H9 (cell line): ENCODE results near the gene ARMC5. TPM values are rescaled to one million over a fixed set of nuclear protein-coding genes. Genes with fewer than 3 reads are reported as not detected.
A peak's percentile ranks its signal among the peaks of the same experiment; 100 is the strongest.

Source experiments
- DNase-seq: peaks from one replicate; pipeline ENCODE4 v3.0.0-alpha.2; 2017
- H2AFZ ChIP-seq: one replicate; pipeline ENCODE4 v1.6.1; 2013; ENCODE audit warnings: mild to moderate bottlenecking, low read length, control low read depth, moderate library complexity
- H2AK5ac ChIP-seq: 2 replicates; pipeline ENCODE4 v1.6.1; 2013; ENCODE audit warnings: low read length, control low read depth, mixed read lengths; ENCODE audit not compliant: insufficient read length
- H2BK120ac ChIP-seq: one replicate; pipeline ENCODE4 v1.6.1; 2013; ENCODE audit warnings: low read depth, mild to moderate bottlenecking, low read length, control low read depth, inconsistent platforms; ENCODE audit not compliant: poor library complexity, severe bottlenecking
- H2BK12ac ChIP-seq: 2 replicates; pipeline ENCODE4 v1.6.1; 2013; ENCODE audit warnings: low read length, control low read depth, mixed read lengths, low read depth; ENCODE audit not compliant: insufficient read length
- H2BK15ac ChIP-seq: 2 replicates; pipeline ENCODE4 v1.6.1; 2013; ENCODE audit warnings: low read depth, low read length, control low read depth
- H2BK20ac ChIP-seq: one replicate; pipeline ENCODE4 v1.6.1; 2013; ENCODE audit warnings: low read depth, mild to moderate bottlenecking, low read length, control low read depth, inconsistent platforms; ENCODE audit not compliant: poor library complexity, severe bottlenecking
- H2BK5ac ChIP-seq: 2 replicates; pipeline ENCODE4 v1.6.1; 2013; ENCODE audit warnings: low read length, control low read depth, mixed read lengths; ENCODE audit not compliant: insufficient read length
- H3K14ac ChIP-seq: 2 replicates; pipeline ENCODE4 v1.6.1; 2013; ENCODE audit warnings: low read length, control low read depth; ENCODE audit not compliant: insufficient read depth
- H3K18ac ChIP-seq: 2 replicates; pipeline ENCODE4 v1.6.1; 2013; ENCODE audit warnings: low read depth, mild to moderate bottlenecking, mixed read lengths, low read length, control low read depth; ENCODE audit not compliant: insufficient read length
- H3K23ac ChIP-seq: 2 replicates; pipeline ENCODE4 v1.6.1; 2013; ENCODE audit warnings: low read length, control low read depth, mixed read lengths, low read depth; ENCODE audit not compliant: insufficient read length
- H3K23me2 ChIP-seq: 2 replicates; pipeline ENCODE4 v1.6.1; 2013; ENCODE audit warnings: low read depth, mild to moderate bottlenecking, mixed read lengths, low read length, control low read depth; ENCODE audit not compliant: insufficient read length, poor library complexity, severe bottlenecking
- H3K27ac ChIP-seq: 2 replicates; pipeline ENCODE4 v1.5.1; 2013; ENCODE audit warnings: low read length, control low read depth, mixed read lengths, low read depth; ENCODE audit not compliant: insufficient read length
- H3K27me3 ChIP-seq: 2 replicates; pipeline ENCODE4 v1.6.1; 2013; ENCODE audit warnings: low read length, control low read depth, inconsistent platforms; ENCODE audit not compliant: insufficient read depth
- H3K4ac ChIP-seq: 2 replicates; pipeline ENCODE4 v1.6.1; 2013; ENCODE audit warnings: low read depth, mild to moderate bottlenecking, control low read depth, inconsistent platforms, low read length, moderate library complexity
- H3K4me1 ChIP-seq: 2 replicates; pipeline ENCODE4 v1.6.1; 2013; ENCODE audit warnings: low read length, control low read depth, inconsistent platforms; ENCODE audit not compliant: insufficient read depth
- H3K4me2 ChIP-seq: 2 replicates; pipeline ENCODE4 v1.6.1; 2013; ENCODE audit warnings: low read length, control low read depth, mixed read lengths; ENCODE audit not compliant: insufficient read length, insufficient read depth
- H3K56ac ChIP-seq: 2 replicates; pipeline ENCODE4 v1.6.1; 2013; ENCODE audit warnings: low read depth, mild to moderate bottlenecking, mixed read lengths, low read length, control low read depth; ENCODE audit not compliant: insufficient read length
- H3K79me1 ChIP-seq: 2 replicates; pipeline ENCODE4 v1.6.1; 2013; ENCODE audit warnings: low read depth, mild to moderate bottlenecking, moderate library complexity, low read length, control low read depth, inconsistent platforms; ENCODE audit not compliant: insufficient read depth, poor library complexity, severe bottlenecking
- H3K79me2 ChIP-seq: 2 replicates; pipeline ENCODE4 v1.6.1; 2013; ENCODE audit warnings: low read length, control low read depth, inconsistent platforms; ENCODE audit not compliant: insufficient read depth
- H3K9ac ChIP-seq: 2 replicates; pipeline ENCODE4 v1.6.1; 2013; ENCODE audit warnings: low read length, control low read depth, mixed read lengths; ENCODE audit not compliant: insufficient read length; ENCODE audit errors: extremely low read depth
- H3K9me3 ChIP-seq: one replicate; pipeline ENCODE4 v1.6.1; 2013; ENCODE audit warnings: low read depth, low read length, inconsistent platforms; ENCODE audit not compliant: control insufficient read depth
- H3T11ph ChIP-seq: one replicate; pipeline ENCODE4 v1.6.1; 2013; ENCODE audit warnings: mild to moderate bottlenecking, low read length, control low read depth, inconsistent platforms
- H4K20me1 ChIP-seq: one replicate; pipeline ENCODE4 v1.6.1; 2013; ENCODE audit not compliant: control insufficient read depth, insufficient read length, insufficient read depth
- H4K5ac ChIP-seq: 2 replicates; pipeline ENCODE4 v1.6.1; 2013; ENCODE audit warnings: low read depth, mild to moderate bottlenecking, mixed read lengths, low read length, control low read depth; ENCODE audit not compliant: insufficient read length
- H4K8ac ChIP-seq: replicated peaks from 2 replicates; pipeline ENCODE4 v1.6.1; 2013; ENCODE audit warnings: low read length, control low read depth, mixed read lengths, low read depth; ENCODE audit not compliant: insufficient read length
- H4K91ac ChIP-seq: 2 replicates; pipeline ENCODE4 v1.6.1; 2013; ENCODE audit warnings: low read depth, mild to moderate bottlenecking, moderate library complexity, mixed read lengths, low read length, control low read depth; ENCODE audit not compliant: insufficient read length
- H3K27ac Mint-ChIP-seq, 3 experiments: 2 replicates in 2 of 3; 3 replicates in 1 of 3; pipeline ENCODE4 v1.8.0; 2020 to 2021; ENCODE audit warnings: mixed read lengths in 3 of 3, mild to moderate bottlenecking in 1 of 3, moderate library complexity in 1 of 3
- H3K27me3 Mint-ChIP-seq: 2 replicates; pipeline ENCODE4 v1.8.0; 2021; ENCODE audit warnings: low read depth, mild to moderate bottlenecking, moderate library complexity, mixed read lengths
- H3K36me3 Mint-ChIP-seq, 3 experiments: 2 replicates in 2 of 3; 3 replicates in 1 of 3; pipeline ENCODE4 v1.8.0; 2020 to 2021; ENCODE audit warnings: low read depth in 3 of 3, mixed read lengths in 3 of 3; ENCODE audit not compliant: insufficient read depth in 1 of 3
- H3K4me1 Mint-ChIP-seq, 2 experiments: 2 replicates each; pipeline ENCODE4 v1.8.0; 2020; ENCODE audit warnings: mixed read lengths in 2 of 2
- H3K4me3 Mint-ChIP-seq, 2 experiments: 2 replicates in 1 of 2; 3 replicates in 1 of 2; pipeline ENCODE4 v1.8.0; 2020 to 2021; ENCODE audit warnings: mild to moderate bottlenecking in 2 of 2, mixed read lengths in 2 of 2, moderate library complexity in 1 of 2
- H3K9me3 Mint-ChIP-seq, 2 experiments: 2 replicates in 1 of 2; 3 replicates in 1 of 2; pipeline ENCODE4 v1.8.0; 2020; ENCODE audit warnings: mild to moderate bottlenecking in 2 of 2, mixed read lengths in 2 of 2, moderate library complexity in 1 of 2
- WGBS: extraction: QIAGEN DNeasy Blood & Tissue Kit; methylation state at CpG from one replicate; pipeline ENCODE4 v1.1.7; 2013; ENCODE audit warnings: missing lambda C conversion rate, low lambda C conversion rate, mixed read lengths; ENCODE audit not compliant: insufficient read length; ENCODE audit errors: extremely low coverage; 5-methylcytosine and 5-hydroxymethylcytosine counted together
- total RNA-seq: library from RNA; stranded (reverse); gene quantifications from 2 replicates; pipeline ENCODE4 v1.2.1, GENCODE V29; 2021
- TF ChIP-seq, protein P1 (sequence below): fragments of 200-600 bp; sonication (generic); conservative IDR thresholded peaks from 3 replicates; pipeline ENCODE4 v1.8.0; 2021; ENCODE audit warnings: antibody characterized with exemption, mild to moderate bottlenecking

The ARMC5 gene
- total RNA-seq, 1 experiment from 2014 or later, result 18.7 TPM

DNA sequence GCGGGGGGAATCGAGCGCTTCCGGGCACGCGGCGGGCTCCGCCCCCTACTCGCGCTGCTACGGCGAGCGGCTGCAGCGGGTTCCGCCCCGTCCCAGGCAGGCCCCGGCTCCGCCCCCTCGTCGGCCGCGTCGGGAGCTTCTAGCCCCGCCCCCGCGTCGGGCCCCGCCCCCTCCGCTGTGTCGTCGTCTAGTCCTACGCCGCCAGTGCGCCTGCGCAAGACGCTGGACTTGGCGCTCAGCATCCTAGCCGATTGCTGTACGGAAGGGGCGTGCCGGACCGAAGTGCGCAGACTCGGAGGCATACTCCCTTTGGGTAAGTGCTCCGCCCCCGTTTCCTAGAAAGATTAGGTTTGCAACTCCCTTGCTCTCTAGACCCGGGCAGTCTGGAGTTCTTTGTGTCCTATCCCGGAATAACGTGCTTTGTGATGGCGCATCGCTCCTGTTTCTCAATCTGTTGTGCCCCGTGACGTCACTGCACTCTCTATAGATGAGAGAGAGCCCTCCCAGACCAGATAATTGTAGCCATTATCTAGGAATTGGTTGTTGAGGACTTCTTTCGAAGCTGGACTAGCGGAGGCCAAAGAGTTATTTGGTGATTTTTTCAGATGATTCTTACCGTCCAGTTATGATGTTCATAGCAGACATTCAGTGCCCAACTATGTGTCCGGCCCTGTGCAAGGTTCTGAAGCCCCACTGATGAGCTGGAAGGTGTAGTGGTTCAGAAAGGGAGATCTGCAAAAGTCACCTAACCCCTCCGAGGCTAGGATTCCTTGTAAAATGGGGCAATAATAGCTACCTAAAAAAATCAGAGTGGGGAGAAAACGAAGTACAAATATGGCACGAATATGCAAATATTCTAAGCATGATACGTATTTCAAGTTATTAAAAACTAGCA is 633 bp downstream of the ARMC5 start:
- Histone ChIP-seq H2BK12ac (no peak overlapping the region), H2BK20ac (no peak overlapping the region), H4K8ac (no peak overlapping the region), H3K4ac (no peak overlapping the region), H4K5ac (no peak overlapping the region), H3K27ac (peak overlapping the region; percentile 42), H3K27me3 (no peaks in the 10 kb centered on the region), H3K4me1 (peaks cover 2% of the 10 kb centered on the region; the same call in 1 of the 2 replicates), H3K9me3 (no peaks in the 10 kb centered on the region), H3K18ac (peak overlapping the region; percentile 95), H2BK5ac (no peak overlapping the region), H3K14ac (peak overlapping the region; percentile 99; the same call in 1 of the 2 replicates), H3T11ph (no peak overlapping the region), H3K23me2 (peaks cover 8% of the 10 kb centered on the region), H3K23ac (no peak overlapping the region), H3K79me1 (peaks cover 4% of the 10 kb centered on the region), H2AFZ (no peak overlapping the region), H2BK15ac (no peak overlapping the region), H3K4me2 (peak overlapping the region; percentile 88), H2AK5ac (no peak overlapping the region), H4K20me1 (no peaks in the 10 kb centered on the region), H4K91ac (no peak overlapping the region), H3K9ac (peak overlapping the region; percentile 90), H2BK120ac (no peak overlapping the region), H3K56ac (no peak overlapping the region), H3K79me2 (no peaks in the 10 kb centered on the region; the same call in 1 of the 2 replicates)
- H3K36me3 Mint-ChIP-seq, result peaks cover 2 to 23% (median 17%) of the 10 kb centered on the region in 3 experiments; a peak in 6 of 7 replicates
- H3K27ac Mint-ChIP-seq, result peak overlapping the region; percentile 97 to 98 (median 98)
- TF ChIP-seq, protein P1, sequence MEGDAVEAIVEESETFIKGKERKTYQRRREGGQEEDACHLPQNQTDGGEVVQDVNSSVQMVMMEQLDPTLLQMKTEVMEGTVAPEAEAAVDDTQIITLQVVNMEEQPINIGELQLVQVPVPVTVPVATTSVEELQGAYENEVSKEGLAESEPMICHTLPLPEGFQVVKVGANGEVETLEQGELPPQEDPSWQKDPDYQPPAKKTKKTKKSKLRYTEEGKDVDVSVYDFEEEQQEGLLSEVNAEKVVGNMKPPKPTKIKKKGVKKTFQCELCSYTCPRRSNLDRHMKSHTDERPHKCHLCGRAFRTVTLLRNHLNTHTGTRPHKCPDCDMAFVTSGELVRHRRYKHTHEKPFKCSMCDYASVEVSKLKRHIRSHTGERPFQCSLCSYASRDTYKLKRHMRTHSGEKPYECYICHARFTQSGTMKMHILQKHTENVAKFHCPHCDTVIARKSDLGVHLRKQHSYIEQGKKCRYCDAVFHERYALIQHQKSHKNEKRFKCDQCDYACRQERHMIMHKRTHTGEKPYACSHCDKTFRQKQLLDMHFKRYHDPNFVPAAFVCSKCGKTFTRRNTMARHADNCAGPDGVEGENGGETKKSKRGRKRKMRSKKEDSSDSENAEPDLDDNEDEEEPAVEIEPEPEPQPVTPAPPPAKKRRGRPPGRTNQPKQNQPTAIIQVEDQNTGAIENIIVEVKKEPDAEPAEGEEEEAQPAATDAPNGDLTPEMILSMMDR, result no peak
- DNase-seq, result peak; percentile 100
- peak overlapping the region; percentile 82 to 92 for H3K4me3 Mint-ChIP-seq
- no CpG with 5 or more reads among the region's 61 CpGs for WGBS
- peaks cover 20 to 23% of the 10 kb centered on the region in 2 experiments for H3K4me1 Mint-ChIP-seq
- no peaks in the 10 kb centered on the region for H3K27me3 Mint-ChIP-seq
- H3K9me3 Mint-ChIP-seq, result peaks cover 0 to 2% of the 10 kb centered on the region in 2 experiments; a peak in 1 of 5 replicates
